ENCODE measurements around the gene JAG1.

The JAG1 gene

DNA sequence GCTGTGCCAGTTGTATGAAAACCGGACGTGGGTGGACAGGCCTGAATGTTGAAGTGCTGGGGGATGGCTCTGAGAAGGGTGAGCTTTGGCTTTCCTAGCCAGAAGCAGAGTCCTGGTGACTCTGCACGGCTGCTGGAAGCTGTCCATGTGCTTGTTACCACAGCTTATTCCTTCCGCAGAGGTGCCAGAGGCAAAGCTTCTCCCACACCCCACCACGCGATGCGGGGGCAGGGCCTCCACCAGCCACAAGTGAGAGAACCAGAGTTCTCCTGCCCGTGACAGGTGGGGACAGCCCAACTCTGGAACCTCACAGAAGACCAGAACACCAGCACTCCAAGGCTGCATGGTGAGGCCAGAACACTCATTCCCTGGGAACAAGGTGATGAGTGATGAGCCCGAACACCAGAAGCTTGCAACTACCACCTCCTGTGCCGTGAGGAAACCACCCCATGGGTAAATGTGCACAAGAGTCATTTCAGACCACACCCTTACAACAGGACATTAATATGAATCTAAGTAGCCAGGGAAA is 36.7 kb downstream of the JAG1 start:
- Histone ChIP-seq H3K79me2 (ENCODE audit: insufficient read depth, low read length) (no peaks in the 10 kb centered on the region), H3K9me3 (ENCODE audit: insufficient read depth, low read length, severe bottlenecking) (no peaks in the 10 kb centered on the region), H3K27me3 (ENCODE audit: insufficient read depth, low read length, poor library complexity) (no peaks in the 10 kb centered on the region), H3K27ac (ENCODE audit: low read length) (no peak overlapping the region), H4K20me1 (ENCODE audit: insufficient read depth, low read length) (no peaks in the 10 kb centered on the region), H3K9ac (ENCODE audit: low read depth, low read length) (no peak overlapping the region), H3K4me1 (ENCODE audit: insufficient read depth, low read length) (no peaks in the 10 kb centered on the region), H3K4me2 (ENCODE audit: insufficient read depth, low read length) (no peak overlapping the region), H3K36me3 (ENCODE audit: insufficient read depth, low read length) (no peaks in the 10 kb centered on the region), H3K4me3 (ENCODE audit: low read depth in 1 of 2, low read length in 2 of 2) (no peak overlapping the region), H2AFZ (ENCODE audit: low read depth, low read length) (no peak overlapping the region)
- no peak for DNase-seq
- ATAC-seq (ENCODE audit: insufficient read depth, low read depth): no peak
- TF ChIP-seq, protein P1, sequence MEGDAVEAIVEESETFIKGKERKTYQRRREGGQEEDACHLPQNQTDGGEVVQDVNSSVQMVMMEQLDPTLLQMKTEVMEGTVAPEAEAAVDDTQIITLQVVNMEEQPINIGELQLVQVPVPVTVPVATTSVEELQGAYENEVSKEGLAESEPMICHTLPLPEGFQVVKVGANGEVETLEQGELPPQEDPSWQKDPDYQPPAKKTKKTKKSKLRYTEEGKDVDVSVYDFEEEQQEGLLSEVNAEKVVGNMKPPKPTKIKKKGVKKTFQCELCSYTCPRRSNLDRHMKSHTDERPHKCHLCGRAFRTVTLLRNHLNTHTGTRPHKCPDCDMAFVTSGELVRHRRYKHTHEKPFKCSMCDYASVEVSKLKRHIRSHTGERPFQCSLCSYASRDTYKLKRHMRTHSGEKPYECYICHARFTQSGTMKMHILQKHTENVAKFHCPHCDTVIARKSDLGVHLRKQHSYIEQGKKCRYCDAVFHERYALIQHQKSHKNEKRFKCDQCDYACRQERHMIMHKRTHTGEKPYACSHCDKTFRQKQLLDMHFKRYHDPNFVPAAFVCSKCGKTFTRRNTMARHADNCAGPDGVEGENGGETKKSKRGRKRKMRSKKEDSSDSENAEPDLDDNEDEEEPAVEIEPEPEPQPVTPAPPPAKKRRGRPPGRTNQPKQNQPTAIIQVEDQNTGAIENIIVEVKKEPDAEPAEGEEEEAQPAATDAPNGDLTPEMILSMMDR (IDR thresholded peaks at IDR 0.05; ENCODE audit: borderline replicate concordance, extremely low read depth, low read length, poor library complexity, severe bottlenecking): no peak
- no peak for TF ChIP-seq EZH2 (IDR thresholded peaks at IDR 0.05; ENCODE audit: borderline replicate concordance, low read depth, low read length, severe bottlenecking)

GRCh38 chr20:10636326-10636818 is 37.4 kb downstream of the JAG1 start:
- Histone ChIP-seq H3K9ac (ENCODE audit: low read depth, low read length) (no peak overlapping the region), H3K4me1 (ENCODE audit: insufficient read depth, low read length) (no peaks in the 10 kb centered on the region)

GRCh38 chr20:10635476-10636208 is 38.2 kb downstream of the JAG1 start:
- H3K4me2 ChIP-seq (ENCODE audit: insufficient read depth, low read length): no peak overlapping the region
- ATAC-seq (ENCODE audit: insufficient read depth, low read depth): no peak
- H3K27ac ChIP-seq (ENCODE audit: low read length): no peak overlapping the region
- no peaks in the 10 kb centered on the region for H4K20me1 ChIP-seq (ENCODE audit: insufficient read depth, low read length)
- no peak overlapping the region for H3K4me3 ChIP-seq (ENCODE audit: low read depth in 1 of 2, low read length in 2 of 2)
- no peaks in the 10 kb centered on the region for H3K4me1 ChIP-seq (ENCODE audit: insufficient read depth, low read length)
- no peaks in the 10 kb centered on the region for H3K79me2 ChIP-seq (ENCODE audit: insufficient read depth, low read length)
- H2AFZ ChIP-seq (ENCODE audit: low read depth, low read length): no peak overlapping the region
- no peaks in the 10 kb centered on the region for H3K27me3 ChIP-seq (ENCODE audit: insufficient read depth, low read length, poor library complexity)
- no peak for TF ChIP-seq EZH2 (IDR thresholded peaks at IDR 0.05; ENCODE audit: borderline replicate concordance, low read depth, low read length, severe bottlenecking)
- TF ChIP-seq, protein P1 (IDR thresholded peaks at IDR 0.05; ENCODE audit: borderline replicate concordance, extremely low read depth, low read length, poor library complexity, severe bottlenecking): no peak
- no peak overlapping the region for H3K9ac ChIP-seq (ENCODE audit: low read depth, low read length)
- DNase-seq: no peak
- no peaks in the 10 kb centered on the region for H3K9me3 ChIP-seq (ENCODE audit: insufficient read depth, low read length, severe bottlenecking)
- H3K36me3 ChIP-seq (ENCODE audit: insufficient read depth, low read length): no peaks in the 10 kb centered on the region

More at GRCh38 chr20:10636326-10636818, 37.4 kb downstream of the JAG1 start:
- H3K9me3 ChIP-seq (ENCODE audit: insufficient read depth, low read length, severe bottlenecking): no peaks in the 10 kb centered on the region
- no peaks in the 10 kb centered on the region for H3K27me3 ChIP-seq (ENCODE audit: insufficient read depth, low read length, poor library complexity)
- no peak for ATAC-seq (ENCODE audit: insufficient read depth, low read depth)
- H3K79me2 ChIP-seq (ENCODE audit: insufficient read depth, low read length): no peaks in the 10 kb centered on the region
- H2AFZ ChIP-seq (ENCODE audit: low read depth, low read length): no peak overlapping the region
- no peaks in the 10 kb centered on the region for H4K20me1 ChIP-seq (ENCODE audit: insufficient read depth, low read length)
- no peak overlapping the region for H3K4me2 ChIP-seq (ENCODE audit: insufficient read depth, low read length)
- DNase-seq: no peak
- no peak overlapping the region for H3K4me3 ChIP-seq (ENCODE audit: low read depth in 1 of 2, low read length in 2 of 2)
- no peaks in the 10 kb centered on the region for H3K36me3 ChIP-seq (ENCODE audit: insufficient read depth, low read length)
- TF ChIP-seq, protein P1 (IDR thresholded peaks at IDR 0.05; ENCODE audit: borderline replicate concordance, extremely low read depth, low read length, poor library complexity, severe bottlenecking): no peak
- TF ChIP-seq EZH2 (IDR thresholded peaks at IDR 0.05; ENCODE audit: borderline replicate concordance, low read depth, low read length, severe bottlenecking): no peak
- H3K27ac ChIP-seq (ENCODE audit: low read length): no peak overlapping the region
